Neural cell (in vitro differentiated cells): ENCODE results near the gene THRB. TPM values are rescaled to one million over a fixed set of nuclear protein-coding genes. Genes with fewer than 3 reads are reported as not detected.

Experiments
- H2AFZ ChIP-seq: fragments of 200-600, 300-800 bp; sonication (generic), shearing (Covaris generic); 2 replicates; pipeline ENCODE4 v1.6.0; 2014; ENCODE audit warnings: low read depth, mild to moderate bottlenecking, antibody characterized with exemption, low read length, moderate library complexity
- H3F3A ChIP-seq: fragments of 200-600 bp; shearing (Covaris generic); 2 replicates; pipeline ENCODE4 v1.6.1; 2016; ENCODE audit warnings: mild to moderate bottlenecking, moderate library complexity, mixed read lengths, antibody characterized with exemption, low read length; ENCODE audit not compliant: insufficient read depth, poor library complexity, severe bottlenecking
- H3K27ac ChIP-seq: fragments of 200-600, 300-800 bp; sonication (generic), shearing (Covaris generic); 2 replicates; pipeline ENCODE4 v1.5.1; 2014; ENCODE audit warnings: mild to moderate bottlenecking, low read length, moderate library complexity
- H3K27me3 ChIP-seq: fragments of 300-800, 200-600 bp; sonication (generic), shearing (Covaris generic); 2 replicates; pipeline ENCODE4 v1.6.0; 2014; ENCODE audit warnings: mild to moderate bottlenecking, low read depth, low read length, moderate library complexity; ENCODE audit not compliant: insufficient read depth
- H3K36me3 ChIP-seq: fragments of 300-800, 200-600 bp; sonication (generic), shearing (Covaris generic); 2 replicates; pipeline ENCODE4 v1.5.1; 2014; ENCODE audit warnings: mild to moderate bottlenecking, antibody characterized with exemption, low read length, moderate library complexity; ENCODE audit not compliant: insufficient read depth
- H3K4me2 ChIP-seq: fragments of 300-800, 200-600 bp; sonication (generic), shearing (Covaris generic); 2 replicates; pipeline ENCODE4 v1.6.0; 2014; ENCODE audit warnings: mild to moderate bottlenecking, low read length
- H3K4me3 ChIP-seq: fragments of 300-800, 200-600 bp; sonication (generic), shearing (Covaris generic); 2 replicates; pipeline ENCODE4 v1.5.1; 2014; ENCODE audit warnings: mild to moderate bottlenecking, low read length, moderate library complexity
- H3K79me2 ChIP-seq: fragments of 200-600 bp; shearing (Covaris generic); replicated peaks from 2 replicates; pipeline ENCODE4 v1.6.0; 2014; ENCODE audit warnings: mild to moderate bottlenecking, low read length, moderate library complexity; ENCODE audit not compliant: insufficient read depth
- H3K9ac ChIP-seq: fragments of 300-800, 200-600 bp; sonication (generic), shearing (Covaris generic); 2 replicates; pipeline ENCODE4 v1.6.1; 2016; ENCODE audit warnings: mild to moderate bottlenecking, low read length, mixed read lengths
- H3K9me2 ChIP-seq: fragments of 200-600 bp; shearing (Covaris generic); 2 replicates; pipeline ENCODE4 v1.6.1; 2016; ENCODE audit warnings: mild to moderate bottlenecking, low read length, mixed read lengths; ENCODE audit not compliant: insufficient read depth
- H3K9me3 ChIP-seq: fragments of 200-600, 300-800 bp; sonication (generic), shearing (Covaris generic); 2 replicates; pipeline ENCODE4 v1.6.1; 2016; ENCODE audit warnings: mild to moderate bottlenecking, mixed run types, low read length, moderate library complexity, mixed read lengths
- H4K20me1 ChIP-seq: fragments of 200-600 bp; shearing (Covaris generic); 2 replicates; pipeline ENCODE4 v1.6.1; 2016; ENCODE audit warnings: mild to moderate bottlenecking, mixed run types; ENCODE audit not compliant: insufficient read depth
- EP300 ChIP-seq: fragments of 450-650 bp; conservative IDR thresholded peaks from 2 replicates; pipeline ENCODE4 v1.6.1; 2014; ENCODE audit warnings: antibody characterized with exemption, mild to moderate bottlenecking, moderate library complexity; ENCODE audit not compliant: poor library complexity, severe bottlenecking
- EZH2 ChIP-seq: fragments of 200-600, 300-800 bp; shearing (Covaris generic), sonication (generic); IDR thresholded peaks from 2 replicates; pipeline ENCODE4 v1.6.1; 2014; ENCODE audit warnings: antibody characterized with exemption, low read length, borderline replicate concordance, mild to moderate bottlenecking; ENCODE audit not compliant: insufficient read depth, poor library complexity, severe bottlenecking
- MXI1 ChIP-seq: fragments of 450-650 bp; conservative IDR thresholded peaks from 2 replicates; pipeline ENCODE4 v1.6.1; 2014; ENCODE audit warnings: antibody characterized with exemption, mild to moderate bottlenecking; ENCODE audit not compliant: poor library complexity, severe bottlenecking
- POLR2AphosphoS5 ChIP-seq: IDR thresholded peaks from 2 replicates; pipeline ENCODE4 v1.6.1; 2012
- RAD21 ChIP-seq: fragments of 450-650 bp; conservative IDR thresholded peaks from 2 replicates; pipeline ENCODE4 v1.6.1; 2014; ENCODE audit warnings: antibody characterized with exemption, mild to moderate bottlenecking, moderate library complexity
- SMC3 ChIP-seq: fragments of 450-650 bp; conservative IDR thresholded peaks from 2 replicates; pipeline ENCODE4 v1.6.1; 2014; ENCODE audit warnings: antibody characterized with exemption, mild to moderate bottlenecking, moderate library complexity; ENCODE audit not compliant: poor library complexity
- TAF1 ChIP-seq: IDR thresholded peaks from 2 replicates; pipeline ENCODE4 v1.6.1; 2012; ENCODE audit warnings: low read depth
- polyA plus RNA-seq: library from polyadenylated mRNA; depleted of rRNA; stranded (reverse); fragments of >200 nt; gene quantifications from 2 replicates; pipeline ENCODE4 v1.2.3, GENCODE V29; 2014
- TF ChIP-seq, protein P1 (sequence below): fragments of 450-650 bp; IDR thresholded peaks from 2 replicates; pipeline ENCODE4 v1.5.1; 2014; ENCODE audit warnings: antibody characterized with exemption, mild to moderate bottlenecking, moderate library complexity; ENCODE audit not compliant: poor library complexity, severe bottlenecking
- TF ChIP-seq, protein P2 (sequence below): IDR thresholded peaks from 2 replicates; pipeline ENCODE4 v1.6.1; 2012; ENCODE audit warnings: borderline replicate concordance

Gene THRB
- polyA plus RNA-seq, 1 donor from 2014 or later = 1.7 TPM

DNA sequence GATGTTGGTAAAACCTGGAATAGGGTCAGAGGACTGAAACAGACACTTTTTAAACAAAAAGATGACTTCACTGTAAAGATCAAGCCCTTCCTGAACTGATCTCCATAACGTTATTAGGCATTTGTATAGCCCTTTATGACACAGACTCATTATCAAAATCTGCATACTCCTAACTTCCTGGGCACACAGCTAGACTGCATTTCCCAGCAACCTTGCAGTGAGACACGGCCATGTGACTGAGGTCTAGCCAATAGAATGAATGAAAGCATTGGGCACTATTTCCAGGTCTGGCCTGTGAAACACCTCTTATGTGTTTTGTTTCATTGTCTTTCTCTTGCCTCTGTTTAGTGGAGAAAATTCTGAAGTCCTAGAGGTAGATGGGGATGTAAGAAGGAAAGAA lies 279.1 kb downstream of the THRB start:
- Histone ChIP-seq H3K79me2 (no peaks in the 10 kb centered on the region), H3K4me2 (no peak overlapping the region), H3K9ac (no peak overlapping the region), H2AFZ (no peak overlapping the region), H3F3A (no peaks in the 10 kb centered on the region), H3K9me3 (no peaks in the 10 kb centered on the region), H3K36me3 (no peaks in the 10 kb centered on the region), H3K9me2 (no peaks in the 10 kb centered on the region), H3K4me3 (no peak overlapping the region), H3K27me3 (no peaks in the 10 kb centered on the region), H4K20me1 (no peaks in the 10 kb centered on the region), H3K27ac (no peak overlapping the region)
- TF ChIP-seq EP300 (no peak), TAF1 (no peak), EZH2 (no peak), POLR2AphosphoS5 (no peak), SMC3 (no peak), RAD21 (no peak)
- TF ChIP-seq, protein P1, sequence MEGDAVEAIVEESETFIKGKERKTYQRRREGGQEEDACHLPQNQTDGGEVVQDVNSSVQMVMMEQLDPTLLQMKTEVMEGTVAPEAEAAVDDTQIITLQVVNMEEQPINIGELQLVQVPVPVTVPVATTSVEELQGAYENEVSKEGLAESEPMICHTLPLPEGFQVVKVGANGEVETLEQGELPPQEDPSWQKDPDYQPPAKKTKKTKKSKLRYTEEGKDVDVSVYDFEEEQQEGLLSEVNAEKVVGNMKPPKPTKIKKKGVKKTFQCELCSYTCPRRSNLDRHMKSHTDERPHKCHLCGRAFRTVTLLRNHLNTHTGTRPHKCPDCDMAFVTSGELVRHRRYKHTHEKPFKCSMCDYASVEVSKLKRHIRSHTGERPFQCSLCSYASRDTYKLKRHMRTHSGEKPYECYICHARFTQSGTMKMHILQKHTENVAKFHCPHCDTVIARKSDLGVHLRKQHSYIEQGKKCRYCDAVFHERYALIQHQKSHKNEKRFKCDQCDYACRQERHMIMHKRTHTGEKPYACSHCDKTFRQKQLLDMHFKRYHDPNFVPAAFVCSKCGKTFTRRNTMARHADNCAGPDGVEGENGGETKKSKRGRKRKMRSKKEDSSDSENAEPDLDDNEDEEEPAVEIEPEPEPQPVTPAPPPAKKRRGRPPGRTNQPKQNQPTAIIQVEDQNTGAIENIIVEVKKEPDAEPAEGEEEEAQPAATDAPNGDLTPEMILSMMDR = no peak

DNA sequence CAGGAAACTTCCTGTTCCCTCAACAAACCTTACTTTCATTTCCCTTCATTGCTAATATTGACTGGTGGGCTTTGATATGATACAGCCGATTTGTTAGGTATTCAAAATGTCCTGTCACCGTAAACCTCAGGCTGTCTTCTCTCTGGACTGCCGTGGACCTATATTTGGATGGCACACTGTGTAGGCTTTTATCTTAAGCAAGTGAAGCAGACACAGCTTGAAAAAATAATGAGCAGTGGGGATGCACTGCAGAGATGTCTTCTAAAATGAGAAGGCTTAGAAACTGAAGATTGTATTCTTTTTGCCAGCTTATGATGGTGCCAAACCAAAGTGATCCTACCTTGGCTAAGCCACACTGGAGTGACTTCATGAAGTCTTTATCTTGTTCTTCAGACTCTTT lies 283.3 kb downstream of the THRB start:
- no peak for TF ChIP-seq MXI1
- TF ChIP-seq EP300 = no peak
- TF ChIP-seq, protein P1 = no peak
- no peak for TF ChIP-seq RAD21
- no peak for TF ChIP-seq POLR2AphosphoS5
- TF ChIP-seq SMC3 = no peak
- TF ChIP-seq EZH2 = no peak
- TF ChIP-seq, protein P2, sequence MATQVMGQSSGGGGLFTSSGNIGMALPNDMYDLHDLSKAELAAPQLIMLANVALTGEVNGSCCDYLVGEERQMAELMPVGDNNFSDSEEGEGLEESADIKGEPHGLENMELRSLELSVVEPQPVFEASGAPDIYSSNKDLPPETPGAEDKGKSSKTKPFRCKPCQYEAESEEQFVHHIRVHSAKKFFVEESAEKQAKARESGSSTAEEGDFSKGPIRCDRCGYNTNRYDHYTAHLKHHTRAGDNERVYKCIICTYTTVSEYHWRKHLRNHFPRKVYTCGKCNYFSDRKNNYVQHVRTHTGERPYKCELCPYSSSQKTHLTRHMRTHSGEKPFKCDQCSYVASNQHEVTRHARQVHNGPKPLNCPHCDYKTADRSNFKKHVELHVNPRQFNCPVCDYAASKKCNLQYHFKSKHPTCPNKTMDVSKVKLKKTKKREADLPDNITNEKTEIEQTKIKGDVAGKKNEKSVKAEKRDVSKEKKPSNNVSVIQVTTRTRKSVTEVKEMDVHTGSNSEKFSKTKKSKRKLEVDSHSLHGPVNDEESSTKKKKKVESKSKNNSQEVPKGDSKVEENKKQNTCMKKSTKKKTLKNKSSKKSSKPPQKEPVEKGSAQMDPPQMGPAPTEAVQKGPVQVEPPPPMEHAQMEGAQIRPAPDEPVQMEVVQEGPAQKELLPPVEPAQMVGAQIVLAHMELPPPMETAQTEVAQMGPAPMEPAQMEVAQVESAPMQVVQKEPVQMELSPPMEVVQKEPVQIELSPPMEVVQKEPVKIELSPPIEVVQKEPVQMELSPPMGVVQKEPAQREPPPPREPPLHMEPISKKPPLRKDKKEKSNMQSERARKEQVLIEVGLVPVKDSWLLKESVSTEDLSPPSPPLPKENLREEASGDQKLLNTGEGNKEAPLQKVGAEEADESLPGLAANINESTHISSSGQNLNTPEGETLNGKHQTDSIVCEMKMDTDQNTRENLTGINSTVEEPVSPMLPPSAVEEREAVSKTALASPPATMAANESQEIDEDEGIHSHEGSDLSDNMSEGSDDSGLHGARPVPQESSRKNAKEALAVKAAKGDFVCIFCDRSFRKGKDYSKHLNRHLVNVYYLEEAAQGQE = no peak
- no peak for TF ChIP-seq TAF1
- Histone ChIP-seq H2AFZ (no peak overlapping the region), H3K27me3 (no peaks in the 10 kb centered on the region), H3K9ac (no peak overlapping the region), H3F3A (no peaks in the 10 kb centered on the region), H3K4me2 (no peak overlapping the region), H4K20me1 (no peaks in the 10 kb centered on the region), H3K79me2 (no peaks in the 10 kb centered on the region), H3K4me3 (no peak overlapping the region), H3K9me2 (no peaks in the 10 kb centered on the region), H3K36me3 (no peaks in the 10 kb centered on the region), H3K27ac (no peak overlapping the region), H3K9me3 (no peaks in the 10 kb centered on the region)
